NCI-H510A treated with DMSO at 0.1 percent for 48 hours (cell line): ENCODE measurements around the gene LPP.

Experiments used
- DNase-seq: peaks from one replicate; lab custom pipeline; 2025; lab: John Stamatoyannopoulos, UW

LPP gene

DNA sequence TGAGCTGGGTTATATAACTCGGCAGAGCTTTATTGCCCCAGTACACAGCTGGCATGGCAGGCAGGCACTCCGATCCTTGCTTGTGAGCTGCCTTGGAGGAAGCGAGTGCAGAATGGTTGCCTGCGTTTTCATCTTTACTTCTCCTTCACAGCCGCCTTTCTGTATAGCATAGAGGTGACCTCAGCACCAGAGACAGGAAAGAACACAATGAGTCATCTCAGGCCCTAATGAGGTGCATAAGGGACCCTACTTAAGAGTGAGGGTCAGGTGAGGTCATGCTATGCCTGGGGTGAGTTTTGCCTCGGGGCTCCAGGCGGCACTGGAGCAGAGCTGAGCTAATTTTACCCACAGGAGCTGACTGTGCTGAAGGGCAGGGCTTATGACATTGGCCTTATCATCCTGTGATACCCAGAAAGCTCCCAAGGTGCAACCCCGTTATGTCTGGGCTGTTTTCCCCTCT lies 43.5 kb downstream of the LPP start:
- DNase-seq: no peak

DNA sequence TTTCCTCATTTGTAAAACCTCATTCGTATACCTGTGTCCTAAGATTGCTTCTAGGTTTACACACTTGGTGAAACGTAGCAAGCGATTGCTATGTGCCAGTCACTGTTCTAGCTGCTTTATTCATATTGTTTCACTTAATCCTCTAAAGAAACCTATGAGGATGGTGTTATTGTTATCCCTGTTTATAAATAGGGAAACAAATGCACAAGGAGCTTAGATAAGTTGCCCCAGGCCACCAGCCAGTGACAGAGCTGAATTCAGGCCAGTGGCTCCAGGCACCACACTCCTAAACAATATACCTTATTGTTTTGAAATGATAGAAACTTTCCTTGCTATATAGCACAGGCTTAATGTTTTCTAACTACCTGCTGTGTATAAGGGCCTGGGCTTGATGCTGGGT lies 44.0 kb downstream of the LPP start:
- DNase-seq: no peak

DNA sequence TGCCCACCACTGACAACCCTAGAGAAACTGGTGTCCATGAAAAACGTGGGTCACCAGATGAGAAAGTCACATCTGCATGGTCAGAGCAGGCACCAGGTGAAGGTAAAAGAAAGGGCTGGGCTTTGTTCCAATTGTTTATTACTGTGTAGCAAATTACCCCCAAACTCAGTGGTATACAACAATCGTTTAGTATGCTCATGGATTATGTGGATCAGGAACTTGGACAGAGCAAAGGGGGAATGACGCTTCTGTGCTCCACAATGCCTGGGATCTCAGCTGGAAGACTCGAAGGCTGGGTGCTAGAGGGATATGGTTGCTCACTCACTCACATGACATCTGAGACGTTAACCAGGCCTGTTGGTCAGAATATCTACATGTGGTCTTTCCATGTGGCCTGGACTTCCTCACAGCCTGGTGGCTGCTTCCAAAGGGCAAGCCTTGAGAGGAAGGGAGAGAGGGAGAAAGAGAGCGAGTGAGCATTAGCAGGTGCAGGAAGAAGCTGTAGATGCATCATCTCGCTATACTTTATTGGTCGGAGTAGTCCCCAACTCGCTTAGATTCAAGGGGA lies 44.9 kb downstream of the LPP start:
- no peak for DNase-seq

DNA sequence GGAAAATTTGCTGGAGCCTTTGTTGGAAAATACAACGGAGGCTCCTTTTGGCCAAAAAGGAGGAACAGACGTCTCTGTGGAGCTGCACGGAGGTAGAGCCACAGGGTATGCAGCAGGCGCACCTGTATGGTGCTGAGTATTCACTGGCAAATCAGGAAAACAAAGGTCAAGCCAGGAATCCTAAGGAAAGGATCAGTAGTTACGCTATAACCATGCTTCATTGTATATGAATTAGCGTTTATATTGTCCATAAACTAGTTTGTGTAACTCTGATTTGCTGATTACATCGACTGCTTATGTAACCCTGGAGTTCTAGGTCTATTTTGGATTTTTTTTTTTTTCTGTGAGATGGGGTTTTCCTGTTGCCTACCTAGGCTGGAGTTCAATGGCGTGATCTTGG lies 45.4 kb downstream of the LPP start:
- no peak for DNase-seq

DNA sequence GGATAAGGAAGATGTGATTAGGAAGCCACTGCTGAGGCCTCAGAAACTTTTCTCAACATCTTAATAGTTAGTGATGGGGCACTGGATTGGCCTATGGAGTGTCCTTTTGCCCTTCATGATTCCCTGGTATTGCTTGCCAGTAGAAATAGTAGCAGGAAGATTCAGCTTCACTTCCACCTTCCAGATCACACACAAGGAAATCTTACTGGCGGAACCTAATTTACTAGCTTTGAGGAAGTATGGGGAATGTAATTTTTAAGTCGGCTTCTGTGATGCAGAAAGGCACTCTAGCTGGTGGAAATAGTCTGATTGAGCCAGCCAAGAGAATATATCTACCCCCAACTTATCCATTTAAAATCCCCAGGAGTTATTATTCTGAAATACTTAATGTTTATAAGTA lies 46.5 kb downstream of the LPP start:
- no peak for DNase-seq

DNA sequence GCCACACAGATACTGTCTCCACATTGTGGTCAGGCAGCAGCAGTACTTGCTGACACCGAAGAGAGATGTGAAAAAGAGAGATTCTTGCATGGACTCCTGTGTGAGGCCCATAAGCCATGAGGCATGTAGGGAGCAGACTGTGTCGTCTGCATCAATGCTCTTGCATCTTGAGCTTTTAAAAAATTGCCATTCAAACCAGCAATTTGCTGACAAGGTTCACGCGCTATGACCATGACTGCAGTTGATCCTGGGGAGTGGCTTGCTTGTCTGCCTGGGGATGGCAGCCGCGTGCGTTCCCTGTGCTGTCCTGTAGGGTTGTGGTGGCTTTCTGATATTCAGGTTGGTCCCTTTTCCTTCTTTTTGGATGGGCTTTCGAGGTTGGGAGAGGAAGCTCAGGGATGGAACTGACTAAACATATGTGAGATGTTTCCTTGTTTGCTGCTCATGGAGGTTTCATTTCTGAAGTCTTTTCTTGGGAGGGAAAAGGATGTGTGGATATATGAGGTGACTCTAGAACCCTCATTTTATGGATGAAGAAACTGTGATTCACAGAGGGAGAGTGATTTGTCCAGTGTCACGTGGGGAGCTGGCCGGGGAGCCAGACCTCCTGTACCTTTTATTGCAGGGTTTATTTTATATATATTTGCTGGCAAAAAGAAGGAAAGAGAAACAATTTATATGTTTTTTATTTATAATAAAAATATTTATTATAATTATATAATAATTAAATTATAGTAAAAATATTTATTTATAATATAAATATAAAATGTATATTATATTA lies 48.6 kb downstream of the LPP start:
- DNase-seq: no peak

DNA sequence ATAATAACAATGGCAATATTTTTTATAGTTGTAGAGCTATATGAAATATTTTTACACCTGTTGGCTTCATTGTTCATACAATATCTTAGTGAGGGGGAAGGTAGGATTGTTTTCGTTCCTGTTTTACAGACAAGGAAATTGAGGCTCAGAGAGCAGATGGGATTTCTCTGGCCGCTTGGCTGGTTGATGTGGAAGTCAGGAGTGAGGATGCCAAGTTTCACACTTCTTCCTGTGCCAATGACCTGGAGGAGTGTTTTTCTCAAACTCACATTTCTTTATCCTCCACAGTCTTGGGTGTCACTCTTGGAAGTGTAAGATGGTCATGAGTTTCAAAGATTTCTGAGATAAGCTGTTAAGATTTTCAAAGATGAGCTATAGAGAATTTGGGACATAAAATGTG lies 50.6 kb downstream of the LPP start:
- no peak for DNase-seq

DNA sequence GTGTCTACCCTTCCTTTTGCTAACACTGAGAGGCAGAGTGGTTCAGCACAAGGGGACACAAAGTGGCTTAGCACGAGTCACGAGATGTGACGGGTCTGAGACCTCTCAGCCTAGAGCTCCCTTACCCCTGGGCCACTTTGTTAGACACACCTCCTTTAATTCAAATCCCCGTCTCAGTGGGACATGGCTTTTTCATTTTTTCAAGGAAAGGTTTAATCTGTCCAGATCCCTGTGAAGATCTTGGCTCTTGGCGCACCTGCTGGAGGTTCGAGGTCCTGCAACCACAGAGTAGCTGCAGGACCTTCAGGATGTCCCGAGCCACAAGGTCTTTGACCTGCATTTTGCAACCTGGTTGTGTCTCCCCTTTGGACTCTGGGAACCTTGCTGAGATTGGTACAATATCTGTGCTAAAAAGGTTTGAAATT lies 52.0 kb downstream of the LPP start:
- DNase-seq: no peak

DNA sequence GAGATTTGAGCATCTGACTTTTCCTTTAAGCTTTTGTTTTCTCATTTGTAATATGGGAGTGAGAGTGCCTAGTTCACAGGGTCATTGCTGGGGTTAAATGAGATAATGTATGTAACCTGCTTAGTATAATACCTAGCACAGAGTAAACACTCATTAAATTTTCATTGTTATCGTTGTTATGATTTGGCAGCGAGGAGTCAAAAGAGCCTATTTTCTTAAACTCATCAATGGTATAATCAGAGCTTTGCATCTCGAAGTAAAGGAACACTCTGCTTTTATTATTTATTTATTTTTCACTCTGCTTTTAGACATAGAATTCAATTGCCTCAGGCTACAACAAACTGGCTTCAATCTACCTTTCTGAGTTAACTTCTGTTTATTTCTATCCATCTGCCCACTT lies 52.8 kb downstream of the LPP start:
- no peak for DNase-seq

DNA sequence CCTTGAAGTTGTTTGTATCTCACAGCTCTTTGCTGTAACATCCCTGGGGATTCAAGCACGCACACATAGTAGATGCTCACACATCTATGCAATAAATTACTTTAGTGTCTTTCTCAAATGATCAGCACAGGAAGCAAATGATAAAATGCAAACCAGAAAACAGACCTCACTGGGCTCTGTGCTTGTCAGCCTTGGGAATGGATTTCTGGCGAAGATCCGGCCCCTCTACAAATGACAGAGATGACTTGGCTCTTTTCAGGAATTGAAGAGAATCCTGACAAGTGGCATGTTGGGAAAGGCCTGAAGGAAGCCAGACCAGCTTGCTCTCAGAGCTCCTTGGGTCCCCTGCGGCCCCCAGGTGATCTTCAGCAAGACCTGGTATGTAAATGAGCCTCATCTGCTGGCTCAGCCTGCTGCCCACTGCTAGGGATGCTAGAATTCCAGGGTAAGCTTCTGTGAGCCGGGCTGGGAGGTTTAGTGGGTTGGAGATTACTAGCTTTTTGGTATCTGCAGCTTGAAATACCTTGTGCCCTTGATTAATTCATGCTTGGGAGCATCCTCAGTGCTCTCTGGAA lies 54.1 kb downstream of the LPP start:
- no peak for DNase-seq

DNA sequence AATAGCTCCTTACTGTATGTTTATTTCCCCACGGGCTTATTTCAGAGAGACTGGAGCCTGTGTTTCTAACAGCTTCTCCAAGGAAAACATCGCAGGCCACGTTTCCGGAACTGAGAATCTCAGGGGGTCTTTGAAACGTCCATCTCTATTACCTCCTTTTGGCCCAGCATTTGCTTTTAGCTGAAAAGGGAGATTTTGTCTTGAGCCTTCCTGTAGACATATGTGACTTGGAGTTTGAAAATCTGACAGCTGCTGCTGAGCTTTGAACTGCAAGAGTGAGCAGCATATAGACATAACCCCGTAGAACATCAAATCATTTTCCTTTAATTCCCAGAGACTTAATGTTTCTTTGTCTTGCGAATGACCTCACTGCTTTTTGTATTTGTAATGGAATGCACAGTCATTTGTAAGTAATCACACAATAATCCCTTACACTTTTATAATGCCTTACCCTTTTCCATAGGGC lies 54.6 kb downstream of the LPP start:
- DNase-seq: no peak

DNA sequence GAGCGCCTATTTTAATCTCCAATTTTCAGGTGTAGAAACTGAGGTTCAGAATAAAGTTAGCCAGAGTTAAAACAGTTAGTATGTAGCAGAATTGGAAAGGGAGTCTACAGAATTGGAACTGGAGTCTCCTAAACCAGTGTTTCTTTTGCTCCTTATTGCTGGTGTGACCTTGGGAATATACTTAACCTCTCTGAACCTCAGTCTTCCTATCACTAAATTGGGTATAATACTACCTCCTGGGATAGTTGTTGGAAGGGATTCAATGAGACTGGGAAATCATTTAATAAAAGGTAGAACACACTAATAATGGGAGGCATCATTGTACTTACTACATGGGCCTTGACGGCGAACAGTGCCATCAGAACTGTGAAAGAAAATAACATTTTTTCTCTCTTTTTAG lies 55.1 kb downstream of the LPP start:
- DNase-seq: no peak

DNA sequence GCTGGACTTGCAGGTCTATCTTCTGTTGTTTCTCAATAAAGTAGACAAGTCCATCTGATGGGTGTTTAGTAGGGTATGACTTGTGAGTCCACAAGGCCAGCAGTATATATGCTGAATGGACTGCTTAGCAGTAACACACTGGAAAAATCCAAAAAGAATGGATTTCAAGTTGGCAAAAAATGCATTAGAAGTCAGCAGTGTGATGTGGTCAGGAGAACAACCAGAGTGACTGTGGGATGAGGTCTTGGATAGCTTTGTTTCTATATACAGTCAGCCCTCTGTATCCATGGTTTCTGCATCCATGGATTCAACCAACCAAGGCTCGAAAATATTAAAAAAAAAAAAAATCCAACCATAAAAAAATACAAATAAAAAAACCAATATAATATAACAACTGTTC lies 55.8 kb downstream of the LPP start:
- no peak for DNase-seq

DNA sequence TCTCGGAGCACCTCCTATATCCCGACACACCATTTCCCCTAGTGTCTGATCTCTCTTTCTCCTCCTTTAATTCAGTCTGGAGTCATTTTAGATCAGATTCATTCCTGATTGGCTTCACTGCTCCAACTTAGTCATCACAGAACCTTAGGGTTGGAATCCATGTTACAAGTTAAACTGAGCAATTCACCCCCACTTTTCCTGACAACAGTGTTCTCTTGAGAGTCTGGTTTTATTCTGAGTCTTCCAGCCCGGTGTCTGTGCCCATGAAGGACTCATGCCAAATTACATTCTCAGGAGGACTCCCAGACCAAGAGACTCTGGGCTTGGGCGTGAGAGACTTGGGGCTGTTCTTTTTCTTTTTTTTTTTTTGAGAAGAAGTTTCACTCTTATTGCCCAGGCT lies 57.5 kb downstream of the LPP start:
- no peak for DNase-seq

DNA sequence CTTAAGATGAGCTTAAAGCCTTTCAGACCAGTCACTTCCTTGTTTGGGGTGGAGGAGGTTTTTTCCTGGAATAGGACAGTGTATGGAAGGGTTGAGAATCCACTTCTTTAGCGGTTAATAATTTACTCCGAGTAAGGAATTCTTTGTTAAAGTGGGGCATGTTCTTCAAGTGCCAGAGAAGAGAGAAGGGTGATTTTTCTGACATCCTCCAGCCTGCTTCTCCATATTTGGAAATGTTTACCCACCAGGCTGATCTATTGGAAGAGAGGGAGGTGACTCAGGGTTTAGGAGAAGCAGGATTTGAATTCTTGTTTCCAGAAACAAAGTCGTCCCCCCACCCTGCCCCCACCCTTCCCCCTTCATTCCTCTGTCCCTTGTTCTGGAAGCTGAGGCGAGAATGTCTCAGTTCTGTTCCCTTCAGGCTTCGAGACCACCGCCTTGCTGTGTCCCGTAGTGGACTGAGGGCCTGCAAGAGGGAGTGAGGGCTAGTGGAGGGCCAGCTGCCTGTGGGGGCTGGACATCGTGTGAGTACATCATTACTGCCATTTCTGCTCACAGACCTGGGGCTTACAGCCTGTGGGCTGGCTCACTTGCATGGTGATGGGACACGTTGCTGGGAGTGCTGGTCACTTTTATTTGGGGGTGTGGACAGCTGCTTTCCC lies 58.5 kb downstream of the LPP start:
- DNase-seq: no peak

DNA sequence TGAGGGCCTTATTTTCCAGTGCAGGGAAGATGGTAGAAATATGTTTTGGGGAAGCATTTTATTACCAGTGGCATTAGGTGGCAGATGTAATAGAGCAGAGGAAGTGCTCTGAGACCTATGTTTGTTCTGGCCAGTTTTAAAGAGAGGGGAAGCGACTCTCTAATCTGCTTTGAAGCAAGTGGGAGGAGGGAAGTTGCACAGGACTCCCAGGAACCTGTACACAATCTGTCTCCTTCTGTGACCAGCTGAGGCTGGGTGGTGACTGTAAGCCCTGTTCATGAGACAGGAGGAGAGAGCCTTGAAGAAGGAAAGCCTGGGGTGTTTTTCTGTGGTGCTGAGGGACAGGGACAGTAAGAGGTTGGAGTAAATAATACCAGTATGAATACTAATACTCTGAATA lies 60.5 kb downstream of the LPP start:
- DNase-seq: peak; percentile 68

DNA sequence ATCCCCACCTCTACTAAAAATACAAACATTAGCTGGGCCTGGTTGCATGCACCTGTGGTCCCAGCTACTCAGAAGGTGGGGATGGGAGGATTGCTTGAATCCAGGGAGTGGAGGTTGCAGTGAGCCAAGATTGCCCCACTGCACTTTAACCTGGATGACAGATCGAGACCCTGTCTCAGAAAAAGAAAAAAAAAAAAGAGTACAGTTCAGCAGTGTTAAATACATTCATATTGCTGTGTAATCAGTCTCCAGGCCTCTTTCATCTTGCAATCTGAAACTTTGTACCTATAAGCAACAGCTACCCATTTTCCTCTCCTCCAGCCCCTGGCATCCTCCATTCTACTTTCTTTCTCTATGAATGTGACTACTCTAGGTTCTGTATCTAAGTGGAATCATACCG lies 61.2 kb downstream of the LPP start:
- no peak for DNase-seq

DNA sequence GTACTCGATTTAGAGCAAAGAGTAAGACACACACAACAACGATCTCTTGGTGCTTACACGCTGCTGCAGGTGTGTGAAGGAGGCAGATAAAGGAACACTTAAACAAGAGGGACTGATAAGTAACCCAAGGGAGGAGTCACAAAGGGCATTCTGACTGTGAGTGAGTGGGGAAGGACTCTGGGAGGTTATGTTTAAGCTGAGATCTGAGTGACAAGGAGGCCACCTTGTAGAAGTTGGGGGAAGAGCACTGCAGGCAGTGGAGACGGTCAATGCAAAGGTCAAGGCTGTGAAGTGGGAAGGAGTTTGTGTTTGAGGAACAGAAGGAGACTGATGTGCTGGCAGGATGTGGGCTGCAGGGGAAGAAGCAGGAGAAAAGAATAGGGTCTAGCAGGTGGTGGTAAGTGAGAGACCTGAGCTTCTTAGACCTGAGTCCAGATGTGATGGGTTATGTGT lies 63.1 kb downstream of the LPP start:
- no peak for DNase-seq

DNA sequence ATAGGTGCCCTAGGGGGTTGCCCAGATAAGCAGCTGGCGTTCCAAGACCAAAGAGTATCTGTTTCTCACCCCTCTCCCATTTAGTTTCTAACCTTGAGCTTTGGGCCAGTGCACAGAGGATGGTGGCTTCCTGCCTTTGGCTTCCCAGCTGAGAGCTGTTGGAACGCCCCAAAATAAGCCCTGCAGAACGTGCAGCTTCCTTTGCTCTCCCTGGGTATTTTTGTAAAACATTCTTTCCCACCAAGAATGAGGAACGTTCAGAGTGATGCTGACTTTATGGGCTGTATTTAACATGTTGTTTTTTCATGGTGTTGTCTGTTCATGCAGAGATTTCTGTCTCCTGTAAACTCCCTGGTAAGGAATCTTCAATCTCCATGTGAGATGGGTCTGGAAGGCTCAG lies 63.8 kb downstream of the LPP start:
- DNase-seq: no peak

DNA sequence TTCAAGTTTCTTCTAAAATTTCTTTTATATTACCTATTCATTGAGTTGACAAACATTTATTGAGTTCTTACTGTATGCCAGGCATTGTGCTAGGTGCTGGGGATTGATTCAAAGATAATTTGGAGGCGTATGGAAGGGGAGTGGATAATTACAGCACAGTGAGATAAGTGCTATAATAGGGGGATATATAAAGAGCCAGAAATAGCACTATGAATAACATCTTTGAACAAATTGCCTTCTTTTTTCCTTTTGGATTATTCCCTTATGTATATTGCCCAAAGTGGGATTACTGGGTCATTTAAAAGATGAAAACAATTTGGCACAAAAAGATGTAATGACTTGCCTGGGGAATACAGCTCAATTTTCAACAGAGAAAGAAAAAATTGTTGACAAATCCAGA lies 64.6 kb downstream of the LPP start:
- no peak for DNase-seq

DNA sequence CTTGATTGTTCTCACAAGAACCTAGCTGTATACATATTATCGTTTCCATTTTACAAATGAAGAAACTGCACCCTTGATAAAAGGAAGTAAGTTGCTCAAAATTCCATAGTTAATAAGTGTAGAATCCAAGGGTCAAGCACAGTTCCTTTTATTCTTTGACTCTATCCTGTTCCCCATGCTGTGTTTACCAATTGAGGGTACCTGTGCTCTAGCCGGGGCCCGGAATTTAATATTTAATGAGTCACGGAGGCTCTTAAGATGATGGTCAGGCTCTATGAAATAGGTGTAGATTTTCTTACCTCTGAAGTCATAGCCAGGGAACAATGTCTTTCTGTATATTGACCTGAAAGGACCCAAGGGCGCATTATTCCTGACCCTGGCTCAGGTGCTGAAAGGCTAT lies 65.2 kb downstream of the LPP start:
- DNase-seq: no peak

DNA sequence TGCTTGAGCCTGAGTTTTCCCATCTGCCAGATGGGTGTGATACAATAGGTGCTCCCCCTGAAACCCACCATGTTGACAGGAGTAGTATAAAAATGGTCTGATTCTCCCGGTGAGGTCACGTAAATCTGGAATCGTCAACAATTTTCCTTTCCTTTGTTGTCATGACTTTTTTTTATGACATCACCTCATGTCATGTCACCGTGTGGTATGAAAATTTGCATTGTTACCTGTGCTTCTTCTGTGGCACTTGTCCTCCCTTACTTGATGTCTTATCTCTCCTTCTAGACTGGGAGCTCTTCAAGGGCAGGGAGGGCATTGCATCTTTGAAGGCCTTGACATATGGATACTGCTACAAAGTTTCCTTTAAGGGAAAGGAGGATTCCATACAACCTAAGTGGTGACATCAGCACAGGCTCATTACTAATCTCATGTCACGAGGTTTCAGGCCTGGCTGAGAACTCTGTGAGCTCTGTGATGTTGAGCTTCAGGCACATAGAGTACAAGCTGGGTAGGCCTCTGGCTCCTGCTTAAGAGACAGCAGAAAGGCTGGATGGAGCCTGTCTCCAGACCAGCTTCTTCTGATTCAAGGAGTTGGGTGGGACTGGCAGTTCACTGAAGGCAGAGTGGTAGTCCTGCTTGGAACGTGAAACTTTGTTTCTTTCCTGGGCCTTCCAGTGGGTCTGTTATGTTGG lies 66.3 kb downstream of the LPP start:
- no peak for DNase-seq
